Measurements from ENCODE around the gene PEF1.
"Not testable (repeated sequence)": the region's sequence is repeated elsewhere in the genome, so short reads cannot be mapped to it uniquely, and the experiment has no call there.

Gene PEF1

DNA sequence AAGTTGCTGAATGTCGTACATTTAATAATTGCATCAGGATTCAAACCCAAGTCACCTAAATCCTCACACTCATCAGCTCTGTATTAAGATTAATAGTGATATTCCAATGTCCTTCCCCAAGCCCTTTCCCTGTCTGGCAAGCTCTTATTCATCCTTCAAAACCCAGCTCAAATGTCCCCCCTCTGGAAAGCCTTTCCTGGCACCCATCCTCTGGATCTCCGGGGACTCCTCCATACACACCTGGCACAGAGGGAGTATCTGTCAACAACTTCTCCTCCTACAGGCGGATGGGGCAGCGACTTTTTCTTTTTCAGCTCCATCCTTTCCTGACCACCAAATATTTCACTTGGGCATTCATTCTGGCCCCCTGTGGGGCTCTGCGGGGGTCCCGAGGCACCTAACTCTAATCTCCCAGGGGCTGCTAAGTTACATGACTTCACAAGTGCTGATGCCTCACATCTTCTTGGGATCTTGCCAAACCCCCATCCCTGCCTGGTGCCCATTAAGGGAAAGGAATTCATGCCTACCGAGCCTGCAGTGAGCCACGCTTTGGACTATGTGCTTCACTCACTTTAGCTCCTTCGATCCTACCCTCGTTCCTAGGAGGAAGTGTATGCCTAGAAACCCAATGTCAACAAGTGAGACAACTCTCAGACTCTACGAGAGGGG lies 53.1 kb downstream of the PEF1 start:
- intact Hi-C loops (cut with DNase I; ENCODE audit: low total_unique reads), result no loop called here
- peaks cover 1 to 10% (median 6%) of the 10 kb centered on the region in 3 donors for H3K36me3 ChIP-seq
- no peaks in the 10 kb centered on the region for H3K9me3 ChIP-seq
- H3K27ac ChIP-seq, result peak overlapping the region; percentile 77 to 87
- TF ChIP-seq, protein P1, sequence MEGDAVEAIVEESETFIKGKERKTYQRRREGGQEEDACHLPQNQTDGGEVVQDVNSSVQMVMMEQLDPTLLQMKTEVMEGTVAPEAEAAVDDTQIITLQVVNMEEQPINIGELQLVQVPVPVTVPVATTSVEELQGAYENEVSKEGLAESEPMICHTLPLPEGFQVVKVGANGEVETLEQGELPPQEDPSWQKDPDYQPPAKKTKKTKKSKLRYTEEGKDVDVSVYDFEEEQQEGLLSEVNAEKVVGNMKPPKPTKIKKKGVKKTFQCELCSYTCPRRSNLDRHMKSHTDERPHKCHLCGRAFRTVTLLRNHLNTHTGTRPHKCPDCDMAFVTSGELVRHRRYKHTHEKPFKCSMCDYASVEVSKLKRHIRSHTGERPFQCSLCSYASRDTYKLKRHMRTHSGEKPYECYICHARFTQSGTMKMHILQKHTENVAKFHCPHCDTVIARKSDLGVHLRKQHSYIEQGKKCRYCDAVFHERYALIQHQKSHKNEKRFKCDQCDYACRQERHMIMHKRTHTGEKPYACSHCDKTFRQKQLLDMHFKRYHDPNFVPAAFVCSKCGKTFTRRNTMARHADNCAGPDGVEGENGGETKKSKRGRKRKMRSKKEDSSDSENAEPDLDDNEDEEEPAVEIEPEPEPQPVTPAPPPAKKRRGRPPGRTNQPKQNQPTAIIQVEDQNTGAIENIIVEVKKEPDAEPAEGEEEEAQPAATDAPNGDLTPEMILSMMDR (IDR thresholded peaks at IDR 0.05), result no peak
- no peak overlapping the region for H3K4me3 ChIP-seq
- H3K27me3 ChIP-seq, result no peaks in the 10 kb centered on the region
- peak in 1 of 2 donors; percentile 83 for DNase-seq
- H3K4me1 ChIP-seq, result peaks cover 0 to 73% (median 44%) of the 10 kb centered on the region in 4 donors

DNA sequence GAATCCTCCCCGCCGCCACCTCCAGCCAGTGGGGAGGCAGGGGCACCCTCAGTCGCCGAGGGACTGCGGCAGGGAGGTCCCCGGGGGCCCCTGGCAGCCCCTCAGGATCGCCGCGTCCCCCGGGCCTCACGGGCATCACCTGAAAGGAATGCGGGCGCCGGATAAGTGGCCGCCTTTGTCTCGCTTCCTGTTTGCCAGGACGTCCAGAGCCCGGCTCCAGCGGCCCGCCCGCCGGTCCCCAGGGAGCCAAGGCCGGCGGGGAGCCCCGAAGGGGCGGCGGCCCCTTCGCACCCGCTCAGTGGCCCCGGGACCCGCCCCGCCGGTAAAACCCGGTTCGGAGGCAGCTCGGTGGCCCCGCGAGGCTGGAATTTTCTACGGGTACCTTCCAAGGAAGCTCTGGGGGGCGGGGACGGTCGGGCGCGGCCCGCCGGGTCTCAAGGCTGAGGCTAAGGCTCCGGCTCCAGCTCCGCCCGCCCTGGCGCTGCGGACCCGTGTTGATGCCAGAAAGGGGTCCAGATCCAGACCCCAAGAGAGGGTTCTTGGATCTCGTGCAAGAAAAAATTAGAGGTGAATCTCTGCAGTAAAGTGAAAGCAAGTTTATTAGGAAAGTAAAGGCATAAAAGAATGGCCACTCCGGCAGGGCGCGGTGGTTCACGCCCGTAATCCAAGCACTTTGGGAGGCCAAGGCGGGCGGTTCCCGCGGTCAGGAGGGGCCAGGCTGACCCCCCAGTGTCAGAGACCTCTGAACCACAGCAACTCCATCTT lies 55.7 kb downstream of the PEF1 start:
- TF ChIP-seq, protein P1 (IDR thresholded peaks at IDR 0.05), result no peak
- DNase-seq, result peak in 1 of 2 donors; percentile 88
- Histone ChIP-seq H3K27me3 (no peaks in the 10 kb centered on the region), H3K9me3 (no peaks in the 10 kb centered on the region), H3K4me3 (peak overlapping the region; percentile 42 to 55), H3K27ac (peak overlapping the region; percentile 87 to 91), H3K4me1 (peaks cover 0 to 97% (median 70%) of the 10 kb centered on the region in 4 donors), H3K36me3 (peaks cover 25 to 33% (median 29%) of the 10 kb centered on the region in 3 donors)
- intact Hi-C loops (cut with DNase I; ENCODE audit: low total_unique reads), result no loop called here

DNA sequence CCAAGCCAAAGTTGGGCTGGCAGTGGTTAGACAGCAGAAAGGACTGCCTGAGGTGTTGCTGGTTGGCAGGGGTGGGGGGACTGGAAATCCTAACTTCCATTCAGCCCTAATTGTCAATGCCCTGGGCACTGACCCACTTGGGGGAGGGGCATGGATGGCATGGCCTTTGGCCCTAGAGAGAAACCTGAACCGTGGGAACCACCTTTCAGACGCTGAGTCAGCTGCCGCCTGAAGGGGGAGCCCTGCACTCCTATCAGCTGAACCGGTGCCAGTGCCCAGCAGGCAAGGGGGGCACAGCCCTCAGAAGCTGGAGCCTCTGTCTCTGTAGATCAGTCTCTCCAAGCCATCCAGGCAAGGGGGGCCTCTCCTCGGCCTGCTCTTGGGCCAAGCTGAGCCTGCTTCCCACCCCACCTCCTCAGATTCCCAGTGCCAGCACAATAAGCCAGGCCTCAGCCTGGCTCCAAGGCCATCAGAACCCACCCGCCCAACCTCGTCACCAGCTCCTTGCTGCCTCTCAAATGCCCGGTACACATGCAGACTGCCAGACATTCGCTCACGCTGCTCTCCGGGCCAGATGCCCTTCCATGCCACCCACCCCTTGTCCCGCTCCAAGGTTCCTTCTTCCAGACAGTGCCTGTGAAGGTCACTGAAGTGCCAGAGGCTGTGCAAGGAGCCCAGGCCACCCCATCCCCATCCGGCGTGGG lies 56.8 kb downstream of the PEF1 start:
- Histone ChIP-seq H3K4me1 (peaks cover 0 to 97% (median 79%) of the 10 kb centered on the region in 4 donors), H3K27ac (peak overlapping the region; percentile 87 to 91), H3K36me3 (peaks cover 30 to 43% (median 37%) of the 10 kb centered on the region in 3 donors), H3K4me3 (peak overlapping the region; percentile 3 to 55), H3K9me3 (no peaks in the 10 kb centered on the region), H3K27me3 (no peaks in the 10 kb centered on the region)
- TF ChIP-seq, protein P1 (IDR thresholded peaks at IDR 0.05), result peak; percentile 46 to 52
- peak; percentile 69 to 94 for DNase-seq
- intact Hi-C loops (cut with DNase I; ENCODE audit: low total_unique reads), result no loop called here

DNA sequence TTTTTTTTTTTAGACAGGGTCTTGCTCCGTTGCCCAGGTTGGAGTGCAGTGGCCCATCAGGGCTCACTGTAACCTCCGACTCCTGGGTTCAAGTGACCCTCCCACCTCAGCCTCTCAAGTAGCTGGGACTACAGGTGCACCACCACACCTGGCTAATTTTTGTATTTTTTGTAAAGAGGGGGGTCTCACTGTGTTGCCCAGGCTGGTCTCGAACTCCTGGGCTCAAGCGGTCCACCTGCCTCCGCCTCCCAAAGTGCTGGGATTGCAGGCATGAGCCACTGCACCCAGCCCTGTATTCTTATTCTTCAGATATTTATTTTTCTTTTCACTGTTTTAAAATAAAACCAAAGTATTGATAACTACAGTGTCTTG lies 57.4 kb downstream of the PEF1 start:
- DNase-seq; intact Hi-C loops (cut with DNase I; ENCODE audit: low total_unique reads); H3K9me3 ChIP-seq; H3K27me3 ChIP-seq: not testable (repeated sequence)
- H3K27ac ChIP-seq, result peak overlapping the region; percentile 87 to 91
- H3K4me1 ChIP-seq, result peaks cover 0 to 97% (median 83%) of the 10 kb centered on the region in 4 donors
- peaks cover 30 to 49% (median 38%) of the 10 kb centered on the region in 3 donors for H3K36me3 ChIP-seq
- peak overlapping the region in 1 of 2 donors; percentile 3 for H3K4me3 ChIP-seq

DNA sequence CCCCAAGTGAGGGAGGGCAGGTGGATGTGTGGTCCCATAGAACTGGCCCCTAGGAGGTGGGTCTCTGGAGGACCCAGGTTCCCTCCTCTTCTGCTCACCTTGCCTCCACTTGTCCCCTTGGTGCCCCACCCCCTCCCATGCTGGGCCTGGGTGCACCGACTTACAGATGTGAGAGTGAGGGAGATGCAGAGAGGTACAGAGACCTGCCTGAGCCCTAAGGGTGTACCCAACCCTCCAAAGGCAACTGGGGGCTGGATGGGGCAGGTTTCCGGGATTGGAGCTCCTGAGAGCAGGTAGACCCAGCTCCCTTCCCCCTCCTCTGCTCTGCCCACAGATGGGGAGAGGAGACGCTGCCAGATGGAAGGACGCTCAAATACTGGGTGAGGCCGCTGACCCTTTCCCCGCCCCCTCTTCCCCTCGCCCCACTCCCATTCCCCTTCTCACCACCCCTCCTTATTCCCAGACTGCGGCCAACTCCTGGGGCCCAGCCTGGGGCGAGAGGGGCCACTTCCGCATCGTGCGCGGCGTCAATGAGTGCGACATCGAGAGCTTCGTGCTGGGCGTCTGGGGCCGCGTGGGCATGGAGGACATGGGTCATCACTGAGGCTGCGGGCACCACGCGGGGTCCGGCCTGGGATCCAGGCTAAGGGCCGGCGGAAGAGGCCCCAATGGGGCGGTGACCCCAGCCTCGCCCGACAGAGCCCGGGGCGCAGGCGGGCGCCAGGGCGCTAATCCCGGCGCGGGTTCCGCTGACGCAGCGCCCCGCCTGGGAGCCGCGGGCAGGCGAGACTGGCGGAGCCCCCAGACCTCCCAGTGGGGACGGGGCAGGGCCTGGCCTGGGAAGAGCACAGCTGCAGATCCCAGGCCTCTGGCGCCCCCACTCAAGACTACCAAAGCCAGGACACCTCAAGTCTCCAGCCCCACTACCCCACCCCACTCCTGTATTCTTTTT lies 58.0 kb downstream of the PEF1 start:
- TF ChIP-seq, protein P1 (IDR thresholded peaks at IDR 0.05), result no peak
- intact Hi-C loops (cut with DNase I; ENCODE audit: low total_unique reads), result no loop called here
- H3K36me3 ChIP-seq, result peaks cover 30 to 50% (median 42%) of the 10 kb centered on the region in 3 donors
- no peaks in the 10 kb centered on the region for H3K9me3 ChIP-seq
- H3K27ac ChIP-seq, result peak overlapping the region; percentile 87 to 91
- H3K4me3 ChIP-seq, result no peak overlapping the region
- peaks cover 0 to 97% (median 83%) of the 10 kb centered on the region in 4 donors for H3K4me1 ChIP-seq
- DNase-seq, result peak in 1 of 2 donors; percentile 72
- H3K27me3 ChIP-seq, result no peaks in the 10 kb centered on the region
